Endothelial cell of umbilical vein (primary cell): ENCODE measurements around the gene XPO6.

ENCODE experiments used
- CTCF ChIP-seq, 2 donors: IDR thresholded peaks; 1 replicate in 1 of 2; 2 replicates in 1 of 2; pipeline ENCODE4 v1.5.1; 2011; ENCODE audit warnings: low read length in 2 of 2, mild to moderate bottlenecking in 2 of 2, moderate library complexity in 2 of 2, control low read depth in 1 of 2, inconsistent platforms in 1 of 2, low read depth in 1 of 2; ENCODE audit not compliant: insufficient read depth in 1 of 2; ENCODE audit errors: extremely low read depth in 1 of 2
- EZH2 ChIP-seq: IDR thresholded peaks from 2 replicates; pipeline ENCODE4 v1.6.1; 2012; ENCODE audit warnings: borderline replicate concordance, low read depth, mild to moderate bottlenecking, moderate library complexity, low read length, inconsistent platforms; ENCODE audit not compliant: severe bottlenecking
- POLR2A ChIP-seq: IDR thresholded peaks from 2 replicates; pipeline ENCODE4 v1.6.1; 2012; ENCODE audit warnings: low read depth, mild to moderate bottlenecking, control low read depth, low read length
- TF ChIP-seq, protein P1 (sequence below): IDR thresholded peaks from 2 replicates; pipeline ENCODE4 v1.6.1; 2011; ENCODE audit not compliant: insufficient read depth, insufficient read length

GRCh38 chr16:28084209-28084608, 127.6 kb downstream of the XPO6 start:
- TF ChIP-seq CTCF (IDR thresholded peaks at IDR 0.05; ENCODE audit: extremely low read depth in 1 of 2, insufficient read depth in 1 of 2, low read depth in 1 of 2, low read length in 2 of 2) = no peak
- no peak for TF ChIP-seq EZH2
- TF ChIP-seq POLR2A = no peak
- TF ChIP-seq, protein P1, sequence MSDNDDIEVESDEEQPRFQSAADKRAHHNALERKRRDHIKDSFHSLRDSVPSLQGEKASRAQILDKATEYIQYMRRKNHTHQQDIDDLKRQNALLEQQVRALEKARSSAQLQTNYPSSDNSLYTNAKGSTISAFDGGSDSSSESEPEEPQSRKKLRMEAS = no peak
